Large intestine (tissue), 3 donors: ENCODE measurements around the gene FAF2. TPM values are rescaled to one million over a fixed set of nuclear protein-coding genes. Genes with fewer than 3 reads are reported as not detected.
"Not testable (repeated sequence)": the region's sequence is repeated elsewhere in the genome, so short reads cannot be mapped to it uniquely, and the experiment has no call there.

Source experiments
- DNase-seq, 2 donors: peaks; one replicate each; pipeline versions ENCODE4 v3.0.0 to v3.0.0-alpha.2; 2013
- H3K27ac ChIP-seq: one replicate; pipeline ENCODE4 v1.5.1; 2013; ENCODE audit warnings: low read length
- H3K27me3 ChIP-seq: 2 replicates; pipeline ENCODE4 v1.6.1; 2013; ENCODE audit warnings: low read length; ENCODE audit not compliant: control insufficient read depth, insufficient read depth
- H3K36me3 ChIP-seq: 2 replicates; pipeline ENCODE4 v1.6.1; 2013; ENCODE audit warnings: low read length; ENCODE audit not compliant: control insufficient read depth, insufficient read depth
- H3K4me1 ChIP-seq: one replicate; pipeline ENCODE4 v1.6.1; 2013; ENCODE audit warnings: low read length; ENCODE audit not compliant: control insufficient read depth, insufficient read depth
- H3K4me3 ChIP-seq: one replicate; pipeline ENCODE4 v1.5.1; 2013; ENCODE audit warnings: low read length
- H3K9me3 ChIP-seq: one replicate; pipeline ENCODE4 v1.6.1; 2013; ENCODE audit warnings: mild to moderate bottlenecking, low read depth, low read length, moderate library complexity; ENCODE audit not compliant: control insufficient read depth
- WGBS: methylation state at CpG from one replicate; pipeline ENCODE4 v1.1.5; 2013; ENCODE audit warnings: low lambda C conversion rate; ENCODE audit not compliant: insufficient coverage; 5-methylcytosine and 5-hydroxymethylcytosine counted together
- polyA plus RNA-seq: library from polyadenylated mRNA; unstranded; fragments of 120-200 nt; gene quantifications from one replicate; pipeline ENCODE4 v1.2.1, GENCODE V29; 2013

FAF2 gene
- polyA plus RNA-seq, 1 donor, result 50.9 TPM

DNA sequence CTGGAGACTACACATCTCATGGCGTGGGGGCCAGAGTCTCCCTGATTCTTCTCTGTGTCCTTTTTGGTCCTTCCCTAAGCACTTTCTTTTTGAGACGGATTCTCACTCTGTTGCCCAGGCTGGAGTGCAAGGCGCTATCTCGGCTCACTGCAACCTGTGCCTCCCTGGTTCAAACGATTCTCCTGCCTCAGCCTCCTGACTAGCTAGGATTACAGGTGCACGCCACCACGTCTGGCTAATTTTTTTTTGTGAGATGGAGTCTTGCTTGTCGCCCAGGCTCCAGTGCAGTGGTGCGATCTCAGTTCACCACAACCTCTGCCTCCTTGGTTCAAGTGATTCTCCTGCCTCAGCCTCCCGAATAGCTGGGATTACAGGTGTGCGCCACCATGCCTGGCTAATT is 102.8 kb downstream of the FAF2 start:
- Histone ChIP-seq H3K27ac (peak overlapping the region; percentile 92), H3K36me3 (peaks cover 11% of the 10 kb centered on the region), H3K4me3 (peak overlapping the region; percentile 72), H3K4me1 (peaks cover 68% of the 10 kb centered on the region)
- WGBS, result no CpG with 5 or more reads among the region's 11 CpGs
- not testable (repeated sequence) for H3K27me3 ChIP-seq, DNase-seq, H3K9me3 ChIP-seq

DNA sequence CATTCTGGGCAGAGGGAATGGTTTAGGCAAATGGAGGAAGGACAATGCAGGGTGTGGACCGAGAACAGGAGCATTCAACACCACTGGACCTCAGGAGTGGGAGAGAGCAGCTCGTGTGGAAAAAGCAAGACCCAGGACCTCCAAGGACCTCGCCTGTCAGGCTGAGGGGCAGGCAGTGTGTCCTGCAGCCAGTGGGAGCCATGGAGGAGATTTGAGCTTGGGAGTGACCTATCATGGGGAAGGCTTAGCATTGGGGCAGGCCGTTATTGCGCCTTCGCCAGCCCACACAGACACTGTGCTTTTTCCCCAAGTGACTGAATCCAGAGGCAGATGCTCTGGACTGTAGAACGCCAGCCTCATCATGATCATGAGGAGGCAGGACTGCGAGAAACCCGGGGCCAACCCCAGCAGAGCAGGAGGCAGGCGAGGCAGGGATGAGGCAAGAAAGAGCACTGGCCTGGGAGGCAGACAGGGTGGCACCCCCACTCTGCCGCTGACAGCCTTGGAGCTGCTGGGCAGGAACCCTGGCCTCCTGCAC is 104.2 kb downstream of the FAF2 start:
- WGBS, result no CpG with 5 or more reads among the region's 11 CpGs
- H3K27me3 ChIP-seq, result no peaks in the 10 kb centered on the region
- peaks cover 11% of the 10 kb centered on the region for H3K36me3 ChIP-seq
- H3K9me3 ChIP-seq, result no peaks in the 10 kb centered on the region
- H3K4me1 ChIP-seq, result peaks cover 53% of the 10 kb centered on the region
- H3K4me3 ChIP-seq, result no peak overlapping the region
- H3K27ac ChIP-seq, result peak overlapping the region; percentile 85
- DNase-seq, result no peak

GRCh38 chr5:176553260-176554085 is 105.3 kb downstream of the FAF2 start:
- WGBS, result no CpG with 5 or more reads among the region's 18 CpGs
- H3K27me3 ChIP-seq, result no peaks in the 10 kb centered on the region
- H3K4me1 ChIP-seq, result peaks cover 45% of the 10 kb centered on the region
- H3K36me3 ChIP-seq, result peaks cover 11% of the 10 kb centered on the region
- DNase-seq, result peak; percentile 83 to 91
- H3K27ac ChIP-seq, result peak overlapping the region; percentile 85
- H3K9me3 ChIP-seq, result no peaks in the 10 kb centered on the region
- H3K4me3 ChIP-seq, result no peak overlapping the region

- Histone ChIP-seq H3K27me3 (no peaks in the 10 kb centered on the region), H3K36me3 (peaks cover 11% of the 10 kb centered on the region), H3K9me3 (peaks cover 4% of the 10 kb centered on the region), H3K4me3 (no peak overlapping the region), H3K4me1 (peaks cover 13% of the 10 kb centered on the region), H3K27ac (no peak overlapping the region)
- DNase-seq, result no peak
- 100% methylated on average over 4 of the region's 13 CpGs for WGBS
These were observed 109.7 kb downstream of the FAF2 start for GRCh38 chr5:176557846-176558245.

Other genes starting within 250 kb of the FAF2 start
- gene SIMC1, start 210.0 kb upstream of the FAF2 start, polyA plus RNA-seq, result 14.7 TPM
- gene KIAA1191, start 86.6 kb upstream of the FAF2 start, polyA plus RNA-seq, result 116 TPM
- 6.5 TPM for gene ARL10, start 82.9 kb upstream of the FAF2 start, polyA plus RNA-seq
- gene NOP16, start 59.8 kb upstream of the FAF2 start, polyA plus RNA-seq, result 27.6 TPM
- gene HIGD2A, start 59.6 kb upstream of the FAF2 start, polyA plus RNA-seq, result 133 TPM
- gene CLTB, start 31.8 kb upstream of the FAF2 start, polyA plus RNA-seq, result 137 TPM
- 56.3 TPM for gene RNF44, start 89.0 kb downstream of the FAF2 start, polyA plus RNA-seq
- gene CDHR2, start 101.0 kb downstream of the FAF2 start, polyA plus RNA-seq, result 247 TPM
- 7.0 TPM for gene GPRIN1, start 161.8 kb downstream of the FAF2 start, polyA plus RNA-seq
- 0.39 TPM for gene SNCB, start 182.1 kb downstream of the FAF2 start, polyA plus RNA-seq
- not detected for gene EIF4E1B, start 182.3 kb downstream of the FAF2 start, polyA plus RNA-seq
- gene TSPAN17, start 199.1 kb downstream of the FAF2 start, polyA plus RNA-seq, result 25.7 TPM